ENCODE measurements around the gene ADCY3.

DNA sequence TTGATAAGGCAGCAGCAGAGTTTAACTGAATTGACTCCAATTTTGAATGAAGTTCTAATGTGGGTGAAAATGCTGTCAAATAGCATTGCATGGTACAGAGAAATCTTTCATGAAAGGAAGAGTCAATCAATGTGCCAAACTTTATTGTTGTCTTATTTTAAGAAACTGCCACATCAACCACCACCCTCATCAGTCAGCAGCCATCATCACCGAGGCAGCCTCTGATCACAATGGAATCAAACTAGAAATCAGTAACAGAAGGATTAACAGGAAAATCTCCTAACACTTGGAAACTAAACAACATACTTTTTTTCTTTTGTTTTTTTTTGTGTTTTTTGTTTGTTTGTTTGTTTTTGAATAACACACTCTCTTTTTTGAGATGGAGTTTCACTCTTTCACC lies 41.9 kb upstream of the ADCY3 start:
- TF ChIP-seq EZH2 (IDR thresholded peaks at IDR 0.05; ENCODE audit: insufficient read depth, poor library complexity, severe bottlenecking) (no peak), EZH2phosphoT487 (IDR thresholded peaks at IDR 0.05; ENCODE audit: insufficient read depth, low read depth) (no peak)

Data from GM23248 (cell line).